OCI-LY3 (cell line): Measurements from ENCODE around the gene EPHA3.

Source experiments
- EZH2phosphoT487 ChIP-seq: fragments of 200-600 bp; shearing (Covaris generic); IDR thresholded peaks from 2 replicates; pipeline ENCODE4 v1.6.1; 2018; ENCODE audit warnings: antibody characterized with exemption, mixed run types, low read depth
- TF ChIP-seq, protein P1 (sequence below): fragments of 200-600, 300-600 bp; sonication (generic); IDR thresholded peaks from 2 replicates; pipeline ENCODE4 v1.5.1; 2014; ENCODE audit warnings: antibody characterized with exemption, low read length, low read depth

DNA sequence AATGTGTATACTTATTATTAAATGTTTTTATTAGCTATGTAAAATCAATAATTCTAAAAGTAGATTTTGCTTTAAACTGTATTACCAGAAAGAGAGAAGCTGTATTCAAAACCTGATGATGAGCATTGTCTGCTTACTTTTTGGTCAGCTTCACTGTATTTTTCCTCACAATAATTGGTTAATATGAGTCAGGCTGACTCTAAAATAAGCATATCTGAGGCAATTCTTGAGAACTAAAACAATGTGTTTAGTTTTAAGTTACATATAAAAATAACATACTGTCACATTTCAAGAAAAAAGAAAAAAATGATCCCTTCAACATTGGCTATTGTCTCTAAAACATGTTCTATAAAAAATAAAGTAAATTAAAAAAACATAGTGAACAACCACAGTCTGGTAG, 66.1 kb downstream of the EPHA3 start:
- TF ChIP-seq, protein P1, sequence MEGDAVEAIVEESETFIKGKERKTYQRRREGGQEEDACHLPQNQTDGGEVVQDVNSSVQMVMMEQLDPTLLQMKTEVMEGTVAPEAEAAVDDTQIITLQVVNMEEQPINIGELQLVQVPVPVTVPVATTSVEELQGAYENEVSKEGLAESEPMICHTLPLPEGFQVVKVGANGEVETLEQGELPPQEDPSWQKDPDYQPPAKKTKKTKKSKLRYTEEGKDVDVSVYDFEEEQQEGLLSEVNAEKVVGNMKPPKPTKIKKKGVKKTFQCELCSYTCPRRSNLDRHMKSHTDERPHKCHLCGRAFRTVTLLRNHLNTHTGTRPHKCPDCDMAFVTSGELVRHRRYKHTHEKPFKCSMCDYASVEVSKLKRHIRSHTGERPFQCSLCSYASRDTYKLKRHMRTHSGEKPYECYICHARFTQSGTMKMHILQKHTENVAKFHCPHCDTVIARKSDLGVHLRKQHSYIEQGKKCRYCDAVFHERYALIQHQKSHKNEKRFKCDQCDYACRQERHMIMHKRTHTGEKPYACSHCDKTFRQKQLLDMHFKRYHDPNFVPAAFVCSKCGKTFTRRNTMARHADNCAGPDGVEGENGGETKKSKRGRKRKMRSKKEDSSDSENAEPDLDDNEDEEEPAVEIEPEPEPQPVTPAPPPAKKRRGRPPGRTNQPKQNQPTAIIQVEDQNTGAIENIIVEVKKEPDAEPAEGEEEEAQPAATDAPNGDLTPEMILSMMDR = no peak
- no peak for TF ChIP-seq EZH2phosphoT487
